HG02623 (cell line): ENCODE measurements around the gene RAP1GAP.

Source experiments
- ATAC-seq: cut with Tn5 transposase; IDR thresholded peaks from one replicate; pipeline ENCODE4 v1.9.1; 2021; ENCODE audit warnings: moderate library complexity; ENCODE audit not compliant: unreplicated experiment

RAP1GAP gene

DNA sequence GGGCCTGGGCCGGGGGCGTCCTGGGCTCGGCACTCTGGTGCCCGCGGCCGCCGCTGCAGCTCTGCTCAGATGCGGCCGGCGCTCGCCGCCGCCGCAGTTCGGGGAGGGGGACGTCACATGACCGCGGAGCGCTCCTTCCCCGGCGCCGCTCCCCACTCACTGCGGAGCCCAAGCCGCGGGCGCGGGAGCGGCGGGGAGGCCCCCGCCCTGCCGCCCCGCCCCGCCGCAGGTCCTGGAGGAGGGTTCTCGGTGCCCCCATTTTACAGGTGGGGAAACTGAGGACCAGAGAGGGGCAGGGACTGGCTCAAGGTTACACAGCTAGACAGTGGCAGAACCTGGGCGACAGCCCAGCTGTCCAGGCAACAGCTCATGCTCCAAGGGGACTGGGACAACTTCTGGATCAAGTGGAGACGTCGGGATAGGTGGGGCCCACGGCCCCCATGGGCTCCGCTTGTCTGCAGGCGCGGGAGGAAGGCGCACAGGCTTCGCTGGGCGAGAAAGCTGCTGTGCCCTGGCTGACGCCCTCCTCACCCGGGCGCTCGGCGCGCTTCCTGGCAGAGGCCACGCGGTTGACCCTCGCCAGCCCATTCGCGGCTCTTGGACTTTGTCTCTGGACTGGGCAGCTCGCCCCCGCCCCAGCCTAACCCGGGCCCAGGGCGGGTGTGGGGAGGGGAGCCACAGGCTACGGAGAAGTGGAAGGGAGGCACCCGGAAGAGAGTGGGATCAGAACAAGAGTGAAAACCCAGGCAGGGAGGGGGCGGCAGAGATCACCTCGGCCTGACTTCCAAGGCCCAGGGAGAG is at the start of gene RAP1GAP:
TSS of gene RAP1GAP (minus strand) at position 100 of the 801 bp plus-strand sequence. CDS start 49,325 bp downstream, outside the sequence.
- ATAC-seq, result no peak

DNA sequence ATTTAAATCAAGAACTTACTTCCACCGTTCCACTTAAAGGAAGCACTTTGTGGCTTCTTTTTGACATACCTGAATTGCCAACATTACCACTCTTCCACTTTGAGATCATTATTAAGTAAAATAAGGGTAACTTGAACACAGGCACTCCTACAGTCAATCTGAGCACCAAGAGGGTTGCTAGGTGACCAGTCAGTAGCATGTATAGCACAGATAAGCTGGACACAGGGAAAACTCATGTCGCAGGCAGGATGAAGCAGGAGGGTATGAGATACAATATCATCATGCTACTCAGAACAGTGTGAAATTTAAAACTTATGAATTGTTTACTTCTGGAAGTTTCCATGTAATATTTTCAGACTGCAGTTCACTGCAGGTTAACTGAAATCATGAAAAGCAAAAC is 47.0 kb upstream of the RAP1GAP start:
- ATAC-seq, result no peak

DNA sequence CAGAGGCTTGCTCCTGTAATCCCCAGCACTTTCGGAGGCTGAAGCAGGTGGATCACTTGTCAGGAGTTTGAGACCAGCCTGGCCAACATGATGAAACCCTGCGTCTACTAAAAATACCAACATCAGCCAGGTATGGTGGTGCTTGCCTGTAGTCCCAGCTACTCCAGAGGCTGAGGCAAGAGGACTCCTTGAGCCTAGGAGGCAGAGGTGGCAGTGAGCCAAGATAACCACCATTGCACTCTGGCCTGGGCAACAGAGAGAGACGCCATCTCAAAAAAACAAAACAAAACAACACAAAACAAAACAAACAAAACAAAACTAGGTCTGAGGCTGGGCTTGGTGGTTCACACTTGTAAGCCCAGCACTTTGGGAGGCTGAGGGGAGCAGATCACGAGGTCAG is 38.7 kb upstream of the RAP1GAP start:
- no peak for ATAC-seq

DNA sequence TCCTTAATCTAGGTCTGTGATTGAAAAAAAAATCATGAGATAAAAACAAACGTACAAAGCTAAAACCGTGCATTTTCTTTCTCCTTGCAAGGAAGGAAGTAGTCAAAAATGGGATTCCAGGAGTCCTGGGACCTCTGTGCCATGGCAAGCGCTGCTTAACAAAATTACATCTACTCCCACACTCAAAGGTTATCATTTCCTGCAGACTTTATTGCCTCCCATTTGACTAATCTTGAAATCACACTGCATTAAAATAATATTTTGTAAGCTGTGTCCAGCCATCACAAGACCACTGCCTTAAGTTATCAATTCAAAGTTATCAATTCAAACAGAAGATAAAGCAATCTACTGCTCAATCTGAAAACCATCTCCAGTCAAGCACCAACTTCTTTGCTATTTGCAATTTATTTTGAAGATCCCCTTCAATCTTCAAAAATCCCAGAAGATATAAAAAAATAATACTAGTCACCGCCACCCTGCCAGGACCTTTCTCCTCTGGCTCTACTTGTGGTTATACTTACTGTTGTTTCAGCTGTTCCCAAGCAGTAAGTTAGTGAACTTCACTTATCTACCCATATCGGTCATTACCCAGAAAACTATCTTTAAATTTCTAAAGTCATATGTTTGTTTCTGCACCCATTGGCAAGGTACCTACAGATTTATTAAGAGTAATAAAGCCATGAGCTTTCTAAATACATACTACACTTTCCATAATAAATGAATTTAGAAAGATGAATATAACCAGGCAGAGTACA is 38.1 kb upstream of the RAP1GAP start:
- ATAC-seq, result no peak

DNA sequence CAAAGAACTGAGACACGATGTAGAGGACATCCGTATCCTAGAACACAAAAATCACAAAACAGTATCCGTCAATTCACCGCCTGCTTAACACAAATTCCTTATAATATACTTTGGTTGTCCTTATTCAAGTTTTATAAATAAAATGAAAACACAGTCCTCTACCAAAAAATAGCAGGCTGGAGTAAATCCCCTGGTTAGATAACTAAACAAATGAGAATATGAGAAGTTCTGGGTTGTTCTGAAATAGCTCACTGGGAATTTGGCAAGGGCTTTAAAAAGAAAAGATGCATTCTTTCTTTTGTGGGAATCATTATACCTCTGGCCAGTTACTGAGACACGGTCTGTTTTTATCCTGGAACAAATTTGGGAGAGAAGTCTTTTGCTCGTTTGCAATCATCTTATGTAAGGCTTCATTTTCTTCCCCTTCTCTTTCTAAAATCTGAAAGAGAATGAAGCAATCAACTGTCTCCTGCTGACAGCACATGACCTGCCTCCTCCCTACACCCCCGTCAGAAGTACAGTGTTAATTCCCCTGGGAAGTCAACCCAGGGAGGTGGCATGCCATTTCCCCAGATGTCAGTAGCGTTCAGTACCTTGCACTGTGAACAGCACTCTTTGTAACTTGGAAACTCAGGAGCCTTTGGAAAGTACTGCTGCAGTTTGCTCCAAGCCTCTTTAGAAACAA is 37.1 kb upstream of the RAP1GAP start:
- no peak for ATAC-seq

DNA sequence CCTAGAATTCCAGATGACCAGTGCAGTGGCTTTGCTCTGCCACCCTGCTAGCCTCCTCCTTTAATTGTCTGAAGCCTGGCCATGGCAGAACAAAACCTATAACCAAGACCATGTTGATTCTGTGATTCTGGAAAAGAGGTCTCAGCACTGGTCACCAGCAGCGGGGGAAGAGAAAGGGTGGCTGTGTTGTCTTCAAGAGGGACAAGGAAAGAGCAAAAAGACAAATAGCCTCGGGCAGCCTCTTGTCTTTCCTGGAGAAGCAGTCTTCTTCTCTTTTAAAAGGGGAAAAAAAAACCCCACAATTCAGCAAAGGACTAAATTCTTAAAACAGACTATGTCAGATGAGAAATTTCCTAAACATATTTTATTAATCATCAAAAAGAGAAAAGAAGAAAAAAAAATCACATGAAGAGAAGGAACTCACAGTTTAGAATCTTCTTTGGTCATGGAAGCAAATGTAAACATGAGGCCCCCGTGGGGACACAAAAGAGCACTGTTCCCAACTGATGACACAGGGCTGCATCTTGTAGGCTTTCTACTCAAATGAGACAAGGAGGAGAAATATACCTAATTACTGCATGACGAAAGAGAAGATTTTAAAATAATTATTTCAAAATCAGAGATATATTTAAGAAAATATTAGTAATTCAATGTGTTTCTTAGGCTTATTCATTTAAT is 36.3 kb upstream of the RAP1GAP start:
- ATAC-seq, result no peak

DNA sequence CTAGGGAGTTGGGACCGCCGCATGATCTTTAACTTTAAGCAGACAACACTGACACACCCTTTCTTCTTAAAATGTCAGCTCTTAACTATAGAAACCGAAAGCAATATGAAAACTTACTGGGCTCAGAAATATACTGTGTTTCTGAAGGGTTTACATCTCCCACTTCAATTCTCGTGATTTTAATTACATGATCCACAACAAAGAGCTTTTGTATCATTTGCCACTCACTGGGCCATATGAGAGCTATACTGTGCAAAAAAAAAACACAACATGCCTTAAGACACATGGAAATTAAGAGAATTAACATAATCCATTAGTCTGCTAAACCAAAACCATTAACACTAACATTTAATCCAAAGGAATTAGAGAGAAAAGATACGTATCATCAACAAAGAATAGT is 35.0 kb upstream of the RAP1GAP start:
- no peak for ATAC-seq

DNA sequence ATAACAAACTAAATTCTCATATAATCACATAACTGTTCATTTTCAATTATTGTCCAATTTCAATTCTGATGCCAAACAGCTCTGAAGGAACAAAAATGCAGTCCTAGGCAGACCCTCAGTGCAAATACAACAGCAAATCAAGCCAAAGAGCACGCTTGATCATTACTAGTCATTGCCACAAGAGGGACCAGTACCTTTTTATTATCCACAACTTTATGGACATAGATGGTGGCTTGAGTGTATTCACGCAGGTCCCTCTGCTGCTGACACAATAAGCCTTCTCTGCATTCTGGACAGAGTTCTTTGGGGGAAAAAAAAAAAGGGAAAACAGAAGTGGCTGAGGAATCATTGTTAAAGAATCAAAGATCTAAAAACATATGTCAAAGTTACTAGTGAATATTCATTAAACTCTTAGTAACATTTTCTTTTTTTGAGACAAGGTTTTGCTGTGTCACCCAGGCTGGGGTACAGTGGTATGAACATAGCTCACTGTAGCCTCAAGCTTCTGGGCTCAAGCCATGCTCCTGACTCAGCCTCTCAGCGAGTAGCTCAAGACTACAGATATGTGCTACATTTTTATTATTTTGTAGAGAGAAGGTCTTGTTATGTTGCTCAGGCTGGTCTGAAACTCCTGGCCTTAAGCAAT is 34.3 kb upstream of the RAP1GAP start:
- ATAC-seq, result no peak

DNA sequence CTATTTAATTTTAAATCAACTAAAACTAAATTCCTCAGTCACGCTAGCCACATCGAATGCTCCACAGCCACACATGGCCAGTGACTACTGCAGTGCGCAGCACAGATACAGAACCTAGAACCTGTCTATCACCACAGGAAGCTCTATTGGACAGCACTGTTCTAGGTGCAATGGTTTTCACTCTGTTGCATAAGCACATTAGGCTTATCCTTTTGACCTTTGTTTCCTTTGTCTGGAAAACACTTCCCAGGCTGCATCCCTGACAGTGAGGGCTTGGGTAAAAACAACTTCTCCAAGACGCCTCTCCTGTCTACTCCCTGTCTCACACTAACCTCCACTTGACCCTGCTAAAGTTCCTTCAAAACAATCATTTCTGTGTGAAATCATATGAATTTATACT is 33.6 kb upstream of the RAP1GAP start:
- no peak for ATAC-seq

DNA sequence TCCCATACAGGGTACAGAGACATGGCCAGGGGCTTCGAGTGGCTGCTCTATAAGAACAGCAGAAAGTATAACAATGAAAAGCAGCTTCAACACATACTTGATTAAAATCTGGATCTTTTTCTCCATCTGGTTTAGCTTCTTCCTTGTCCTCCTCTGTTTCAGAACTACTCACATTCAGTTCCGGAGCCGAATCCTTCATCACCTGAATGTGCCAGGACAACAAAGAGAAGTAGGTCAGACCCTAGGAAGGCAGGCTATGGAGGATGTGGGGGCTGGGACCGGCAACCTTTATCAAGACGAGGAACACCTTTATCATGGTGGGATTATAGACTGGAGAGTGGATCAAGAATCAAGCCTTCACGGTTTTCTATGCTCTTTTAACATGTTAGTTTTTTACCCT is 32.2 kb upstream of the RAP1GAP start:
- ATAC-seq, result no peak

DNA sequence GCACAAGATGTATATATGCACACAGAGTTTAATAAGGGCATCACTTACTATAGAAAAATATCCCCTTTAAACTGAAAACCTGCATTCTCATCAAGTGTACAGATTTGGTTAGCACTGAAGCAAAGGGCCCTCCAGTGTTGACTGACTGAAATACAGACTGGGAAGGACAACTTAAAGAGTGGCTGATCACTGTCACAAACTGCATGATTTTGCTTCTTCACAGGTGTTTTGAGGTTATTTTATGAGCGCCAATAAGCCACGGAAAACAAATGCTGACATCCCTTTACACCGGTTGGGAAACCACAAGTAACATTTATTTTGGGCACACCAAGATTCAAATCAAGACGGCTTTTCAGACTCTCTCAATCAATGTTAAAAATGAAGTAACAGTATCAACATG is 30.9 kb upstream of the RAP1GAP start:
- no peak for ATAC-seq

DNA sequence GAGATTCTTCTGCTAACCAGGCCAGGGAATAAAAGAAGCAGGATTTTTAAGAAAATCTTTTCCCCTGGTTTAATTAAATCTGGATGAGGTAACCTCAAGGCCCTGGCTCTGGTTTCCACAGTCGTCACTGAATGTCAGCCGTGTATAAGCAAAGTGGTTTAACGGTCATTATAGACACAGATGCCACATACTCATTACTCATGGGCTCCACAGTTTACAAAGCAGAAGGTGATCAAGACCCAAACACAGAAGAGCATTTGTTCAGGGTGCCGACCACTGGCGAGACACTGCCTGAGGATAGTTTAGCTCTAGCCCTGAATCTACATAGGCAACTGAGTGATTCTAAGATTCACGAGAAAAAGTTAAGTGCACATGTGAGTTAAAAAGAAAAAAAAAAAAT is 27.8 kb upstream of the RAP1GAP start:
- ATAC-seq, result no peak

DNA sequence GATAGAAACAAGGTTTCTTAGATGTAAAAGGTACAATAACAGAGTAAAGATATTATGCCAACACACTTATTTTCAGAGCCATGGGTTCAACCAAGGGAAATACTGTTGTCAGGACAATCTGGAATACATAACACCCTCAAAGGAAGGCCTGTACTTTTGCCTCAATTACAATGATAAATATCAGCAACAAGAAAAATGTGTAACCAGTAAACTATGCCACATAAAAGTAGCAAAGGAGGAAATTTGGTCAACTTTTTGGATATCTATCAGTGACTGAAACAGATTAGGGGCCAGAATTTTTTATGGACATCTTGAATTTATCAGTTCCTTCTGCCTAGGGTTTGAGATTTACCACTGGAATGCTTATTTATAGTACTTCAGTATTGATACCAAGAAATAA is 24.6 kb upstream of the RAP1GAP start:
- no peak for ATAC-seq

DNA sequence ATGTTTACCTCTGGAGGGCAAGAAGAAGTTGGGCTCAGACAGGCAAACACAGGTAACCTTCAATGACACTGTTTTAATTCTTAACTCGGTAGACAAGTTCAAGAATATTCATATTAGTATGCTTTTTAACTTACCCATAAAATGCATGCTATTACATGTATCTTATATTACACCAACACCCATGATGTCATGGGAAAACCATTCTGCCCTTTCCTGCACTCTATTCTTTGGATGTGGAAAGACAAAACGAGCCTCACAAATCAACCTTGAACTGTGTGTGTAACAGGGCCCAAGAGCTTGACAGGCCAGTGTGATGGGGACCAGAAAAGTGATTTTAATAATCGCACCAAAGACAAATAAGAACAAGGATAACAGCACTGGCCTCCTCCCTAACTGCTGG is 22.6 kb upstream of the RAP1GAP start:
- ATAC-seq, result no peak

DNA sequence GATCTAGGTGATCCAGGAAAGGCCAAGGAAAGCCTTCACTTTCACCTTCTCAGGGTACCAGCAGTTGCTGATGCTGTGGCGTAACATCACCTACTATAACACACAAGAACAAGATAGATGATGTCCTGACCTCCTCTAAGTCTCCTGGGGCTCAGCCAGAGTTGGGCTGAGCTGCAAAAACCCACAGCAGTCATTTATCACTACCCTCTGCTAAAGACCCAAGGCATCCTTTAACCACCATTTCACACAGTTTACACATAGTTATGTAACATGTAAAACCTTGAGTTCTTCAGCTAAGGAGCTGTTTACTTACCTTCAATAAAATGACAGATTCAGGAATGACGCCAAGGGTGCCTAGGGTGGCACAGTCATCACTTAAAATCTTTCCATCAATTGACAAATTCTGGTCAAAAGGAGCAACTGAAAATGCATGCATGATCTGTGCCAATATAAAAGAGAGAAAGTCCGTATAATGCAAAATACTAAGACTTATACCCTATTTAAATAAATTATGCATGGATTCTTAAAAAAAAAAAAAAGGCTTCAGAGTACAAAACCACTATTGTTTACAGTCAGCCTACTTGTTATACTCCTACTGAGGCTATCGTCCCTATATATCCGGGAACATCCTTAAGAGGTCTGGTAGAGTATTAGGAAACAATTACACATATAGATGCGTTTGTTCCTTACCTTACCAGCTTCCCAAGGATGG is 20.7 kb upstream of the RAP1GAP start:
- ATAC-seq, result no peak

DNA sequence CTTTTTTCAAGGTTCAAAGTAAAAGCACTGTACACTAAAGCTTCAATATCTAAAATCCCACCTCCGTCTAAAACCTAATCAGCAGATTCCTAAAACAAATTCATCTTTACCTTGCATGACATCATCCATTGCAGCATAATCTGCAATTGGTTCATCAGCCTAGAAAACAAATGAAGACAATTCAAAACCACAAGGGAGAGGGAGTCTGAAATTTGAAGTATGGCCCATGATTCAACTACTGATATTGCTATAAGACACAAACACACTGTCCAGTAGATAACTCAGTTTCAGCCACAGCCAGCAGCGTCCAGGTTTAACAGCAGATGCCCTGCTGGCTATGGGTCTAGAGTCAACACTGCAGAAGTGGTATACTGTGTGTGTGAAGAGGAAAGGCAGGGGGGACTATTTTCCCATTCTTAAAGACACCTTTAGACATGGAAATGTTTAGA is 17.9 kb upstream of the RAP1GAP start:
- no peak for ATAC-seq

DNA sequence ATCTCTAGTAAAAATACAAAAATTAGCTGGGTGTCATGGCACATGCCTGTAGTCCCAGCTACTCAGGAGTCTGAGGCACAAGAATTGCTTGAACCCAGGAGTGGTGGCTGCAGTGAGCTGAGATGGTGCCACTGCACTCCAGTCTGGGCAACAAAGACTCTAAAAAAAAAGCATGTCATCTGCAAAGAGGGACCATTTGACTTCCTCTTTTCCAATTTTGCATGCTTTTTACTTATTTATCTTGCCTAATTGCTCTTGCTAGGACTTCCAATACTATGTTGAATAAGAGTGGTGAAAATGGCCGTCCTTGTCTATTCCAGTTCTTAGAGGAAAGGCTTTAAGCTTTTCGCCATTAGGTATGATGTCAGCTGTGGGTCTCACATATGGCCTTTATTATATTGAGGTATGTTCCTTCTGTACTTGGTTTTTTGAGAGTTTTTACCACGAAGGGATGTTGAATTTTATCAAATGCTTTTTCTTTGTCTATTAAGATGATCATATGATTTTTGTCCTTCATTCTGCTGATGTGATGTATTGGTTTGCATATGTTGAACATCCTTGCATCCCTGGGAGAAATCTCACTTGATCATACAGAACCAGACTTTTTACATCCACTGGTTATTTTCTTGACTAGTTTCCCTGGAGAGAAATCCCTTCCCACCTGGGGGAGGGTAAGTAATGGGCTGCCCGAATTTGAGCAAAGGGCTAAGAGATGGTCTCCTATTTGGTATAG is 17.0 kb upstream of the RAP1GAP start:
- ATAC-seq, result no peak

DNA sequence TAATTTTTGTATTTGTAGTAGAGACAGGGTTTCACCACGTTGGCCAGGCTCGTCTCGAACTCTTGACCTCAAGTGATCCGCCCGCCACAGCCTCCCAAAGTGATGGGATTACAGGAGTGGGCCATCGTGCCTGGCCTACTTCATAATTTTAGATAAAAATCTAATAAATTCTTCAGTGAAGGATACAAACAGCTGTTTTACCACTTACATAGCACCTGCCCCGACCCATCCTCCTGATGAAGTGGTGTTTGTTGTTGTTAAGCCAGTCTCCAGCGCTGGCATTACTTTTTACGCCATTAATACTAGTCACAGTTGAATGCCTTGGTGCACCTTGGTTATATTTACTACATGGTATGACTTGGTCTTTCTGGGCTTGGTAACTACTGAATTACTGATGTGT is 12.3 kb upstream of the RAP1GAP start:
- no peak for ATAC-seq

DNA sequence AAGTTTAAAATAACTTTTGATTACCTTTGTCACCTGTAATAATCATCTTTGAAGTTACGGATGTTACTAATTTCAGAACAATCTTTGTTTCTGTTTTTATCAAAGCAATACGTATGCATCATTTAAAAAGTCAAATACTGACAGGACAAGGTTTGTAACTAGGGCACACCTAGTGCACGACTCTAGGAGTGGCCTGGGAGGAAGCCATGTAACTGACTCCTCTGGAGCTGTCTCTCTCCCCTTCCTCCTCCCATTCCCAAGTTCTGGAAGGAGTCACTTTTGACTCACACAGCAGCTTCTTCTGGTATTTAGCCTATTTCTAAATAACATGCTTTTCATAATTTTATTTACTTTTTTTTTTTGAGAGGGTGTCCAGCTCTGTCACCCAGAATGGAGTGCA is 11.8 kb upstream of the RAP1GAP start:
- ATAC-seq, result no peak
